Loucy (cell line): ENCODE data around the gene PLTP.

Experiments
- H2AFZ ChIP-seq: fragments of 200-600 bp; sonication (generic); 2 replicates; pipeline ENCODE4 v1.6.0; 2016; ENCODE audit warnings: antibody characterized with exemption, mild to moderate bottlenecking, low read length, moderate library complexity
- H3F3A ChIP-seq: fragments of 200-600 bp; 2 replicates; pipeline ENCODE4 v1.6.0; 2016; ENCODE audit warnings: antibody characterized with exemption, low read depth, mild to moderate bottlenecking
- H3K27me3 ChIP-seq: fragments of 200-600 bp; sonication (generic); 2 replicates; pipeline ENCODE4 v1.6.1; 2014; ENCODE audit warnings: low read length, mild to moderate bottlenecking; ENCODE audit not compliant: insufficient read depth, poor library complexity, severe bottlenecking
- H3K36me3 ChIP-seq: fragments of 200-600 bp; sonication (generic); 2 replicates; pipeline ENCODE4 v1.6.1; 2016; ENCODE audit warnings: low read length; ENCODE audit not compliant: insufficient read depth
- H3K4me1 ChIP-seq: fragments of 200-600 bp; sonication (generic); 2 replicates; pipeline ENCODE4 v1.5.1; 2014; ENCODE audit warnings: low read length, mild to moderate bottlenecking; ENCODE audit not compliant: insufficient read depth, poor library complexity, severe bottlenecking
- H3K4me2 ChIP-seq: fragments of 200-600 bp; sonication (generic); 2 replicates; pipeline ENCODE4 v1.6.0; 2014; ENCODE audit warnings: antibody characterized with exemption, low read length, low read depth, mild to moderate bottlenecking; ENCODE audit not compliant: poor library complexity, severe bottlenecking
- H3K4me3 ChIP-seq: fragments of 200-600 bp; sonication (generic); 2 replicates; pipeline ENCODE4 v1.5.1; 2014; ENCODE audit warnings: low read length, mild to moderate bottlenecking, mixed read lengths; ENCODE audit not compliant: poor library complexity, severe bottlenecking
- H3K79me2 ChIP-seq: fragments of 200-600 bp; sonication (generic); 2 replicates; pipeline ENCODE4 v1.6.1; 2014; ENCODE audit warnings: low read length; ENCODE audit not compliant: insufficient read depth
- H3K9ac ChIP-seq: fragments of 200-600 bp; sonication (generic); 2 replicates; pipeline ENCODE4 v1.6.0; 2014; ENCODE audit warnings: mild to moderate bottlenecking, low read depth, low read length, moderate library complexity; ENCODE audit not compliant: poor library complexity, severe bottlenecking
- H3K9me2 ChIP-seq: fragments of 200-600 bp; sonication (generic); replicated peaks from 2 replicates; pipeline ENCODE4 v1.6.1; 2016; ENCODE audit warnings: low read depth, low read length, mixed read lengths
- H3K9me3 ChIP-seq: fragments of 200-600 bp; sonication (generic); 2 replicates; pipeline ENCODE4 v1.6.1; 2014; ENCODE audit warnings: mild to moderate bottlenecking, antibody characterized with exemption, low read length, low read depth; ENCODE audit not compliant: insufficient read depth
- H4K20me1 ChIP-seq: fragments of 200-600 bp; sonication (generic); 2 replicates; pipeline ENCODE4 v1.6.0; 2014; ENCODE audit warnings: antibody characterized with exemption, low read length, mild to moderate bottlenecking; ENCODE audit not compliant: insufficient read depth, poor library complexity, severe bottlenecking
- CTCF ChIP-seq: fragments of 200-600 bp; sonication (generic); conservative IDR thresholded peaks from 2 replicates; pipeline ENCODE4 v1.5.1; 2014; ENCODE audit warnings: mild to moderate bottlenecking, antibody characterized with exemption, low read length
- EZH2phosphoT487 ChIP-seq: fragments of 200-600 bp; IDR thresholded peaks from 2 replicates; pipeline ENCODE4 v1.6.1; 2018; ENCODE audit warnings: antibody characterized with exemption, mild to moderate bottlenecking, moderate library complexity, borderline replicate concordance

Gene PLTP

GRCh38 chr20:45887346-45887715 is 24.6 kb downstream of the PLTP start, which contains the start of gene SPATA25:
Gene SPATA25 (minus strand): TSS chr20:45887622. CDS start chr20:45887590, 32 bp downstream.
- no peaks in the 10 kb centered on the region for H3K9me2 ChIP-seq
- peaks cover 41% of the 10 kb centered on the region for H3K4me1 ChIP-seq

DNA sequence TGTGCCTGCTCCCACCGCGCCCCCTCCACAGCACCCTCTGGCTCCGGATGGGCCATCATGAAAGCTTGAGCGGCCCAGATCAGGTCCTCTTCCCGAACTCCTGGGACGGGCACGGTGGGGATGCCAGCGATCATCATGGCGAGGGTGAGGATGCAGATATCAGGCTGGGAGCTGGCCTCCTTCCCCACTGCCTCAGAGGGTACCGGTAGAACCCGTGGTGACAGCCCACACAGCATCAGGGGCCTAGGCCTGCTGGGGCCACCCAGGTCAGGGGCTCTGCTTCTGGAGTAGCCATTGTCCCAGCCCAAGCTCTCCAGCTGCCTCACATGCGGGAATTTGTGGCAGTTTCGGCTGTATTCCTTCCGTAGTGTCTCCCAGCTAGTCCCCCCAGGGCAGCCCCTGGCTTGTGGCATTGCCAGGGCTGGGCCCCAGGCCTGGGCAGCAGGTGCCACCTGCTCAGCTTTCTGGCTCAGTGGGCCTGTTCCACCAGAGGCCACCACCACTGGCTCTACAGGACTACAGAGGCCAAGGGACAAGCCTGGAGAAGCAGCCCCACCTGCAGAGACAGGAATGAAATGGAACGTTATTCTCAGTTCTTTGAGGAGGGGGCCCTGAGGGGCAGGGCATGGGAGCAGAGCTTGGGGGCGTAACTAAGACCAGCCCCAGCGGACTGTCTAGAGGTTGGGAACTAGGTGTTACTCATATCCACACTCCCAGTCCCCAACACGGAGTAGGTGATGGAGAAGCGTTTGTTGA is 25.2 kb downstream of the PLTP start:
- H3K9me2 ChIP-seq: no peaks in the 10 kb centered on the region
- H3K9ac ChIP-seq: no peak overlapping the region
- peaks cover 3% of the 10 kb centered on the region; the same call in 1 of the 2 replicates for H3F3A ChIP-seq
- H3K4me2 ChIP-seq: no peak overlapping the region
- no peak for TF ChIP-seq EZH2phosphoT487
- TF ChIP-seq CTCF: no peak
- H3K4me1 ChIP-seq: peaks cover 41% of the 10 kb centered on the region
- H3K4me3 ChIP-seq: no peak overlapping the region
- H3K9me3 ChIP-seq: no peaks in the 10 kb centered on the region
- H3K79me2 ChIP-seq: peaks cover 32% of the 10 kb centered on the region
- H2AFZ ChIP-seq: no peak overlapping the region
- no peaks in the 10 kb centered on the region for H3K27me3 ChIP-seq
- peaks cover 7% of the 10 kb centered on the region; the same call in 1 of the 2 replicates for H3K36me3 ChIP-seq
- peaks cover 4% of the 10 kb centered on the region for H4K20me1 ChIP-seq

More at GRCh38 chr20:45887346-45887715, 24.6 kb downstream of the PLTP start, which contains the start of gene SPATA25:
- H2AFZ ChIP-seq: no peak within 1 kb of the TSS
- peaks cover 26% of the 10 kb centered on the region for H3K79me2 ChIP-seq
- TF ChIP-seq EZH2phosphoT487: no peak
- no peak for TF ChIP-seq CTCF
- no peaks in the 10 kb centered on the region for H3K9me3 ChIP-seq
- peaks cover 7% of the 10 kb centered on the region; the same call in 1 of the 2 replicates for H3K36me3 ChIP-seq
- no peak within 1 kb of the TSS for H3K4me3 ChIP-seq
- H3K27me3 ChIP-seq: no peaks in the 10 kb centered on the region
- H3K4me2 ChIP-seq: no peak within 1 kb of the TSS
- H4K20me1 ChIP-seq: peaks cover 4% of the 10 kb centered on the region
- H3K9ac ChIP-seq: no peak within 1 kb of the TSS
- peaks cover 3% of the 10 kb centered on the region; the same call in 1 of the 2 replicates for H3F3A ChIP-seq

- TF ChIP-seq EZH2phosphoT487 (no peak), CTCF (no peak)
- Histone ChIP-seq H3K9me2 (no peaks in the 10 kb centered on the region), H3K27me3 (no peaks in the 10 kb centered on the region), H3K9ac (no peak overlapping the region), H2AFZ (no peak overlapping the region), H3K4me1 (peaks cover 36% of the 10 kb centered on the region), H3K4me3 (no peak overlapping the region), H3K4me2 (peak overlapping the region; percentile 92), H3K9me3 (no peaks in the 10 kb centered on the region), H3F3A (peaks cover 3% of the 10 kb centered on the region; the same call in 1 of the 2 replicates), H3K79me2 (peaks cover 35% of the 10 kb centered on the region), H4K20me1 (peaks cover 8% of the 10 kb centered on the region), H3K36me3 (peaks cover 15% of the 10 kb centered on the region; the same call in 1 of the 2 replicates)
Observed at GRCh38 chr20:45883100-45883469, 28.9 kb downstream of the PLTP start.
